Body of pancreas (tissue), 4 donors: ENCODE results near the gene HES6.

Experiments
- POLR2A ChIP-seq, 3 donors: fragments of 450-650 bp; IDR thresholded peaks; one replicate each; pipeline ENCODE4 v1.6.1; 2016; ENCODE audit warnings: antibody characterized with exemption in 3 of 3, mild to moderate bottlenecking in 2 of 3
- TF ChIP-seq, protein P1 (sequence below), 7 experiments: fragments of 450-650 bp in 4 of 7; fragments of 200-600 bp in 3 of 7; sonication (generic) in 3 of 7; IDR thresholded peaks; one replicate each; pipeline ENCODE4 v1.5.1; 2016 to 2019; ENCODE audit warnings: antibody characterized with exemption in 7 of 7

DNA sequence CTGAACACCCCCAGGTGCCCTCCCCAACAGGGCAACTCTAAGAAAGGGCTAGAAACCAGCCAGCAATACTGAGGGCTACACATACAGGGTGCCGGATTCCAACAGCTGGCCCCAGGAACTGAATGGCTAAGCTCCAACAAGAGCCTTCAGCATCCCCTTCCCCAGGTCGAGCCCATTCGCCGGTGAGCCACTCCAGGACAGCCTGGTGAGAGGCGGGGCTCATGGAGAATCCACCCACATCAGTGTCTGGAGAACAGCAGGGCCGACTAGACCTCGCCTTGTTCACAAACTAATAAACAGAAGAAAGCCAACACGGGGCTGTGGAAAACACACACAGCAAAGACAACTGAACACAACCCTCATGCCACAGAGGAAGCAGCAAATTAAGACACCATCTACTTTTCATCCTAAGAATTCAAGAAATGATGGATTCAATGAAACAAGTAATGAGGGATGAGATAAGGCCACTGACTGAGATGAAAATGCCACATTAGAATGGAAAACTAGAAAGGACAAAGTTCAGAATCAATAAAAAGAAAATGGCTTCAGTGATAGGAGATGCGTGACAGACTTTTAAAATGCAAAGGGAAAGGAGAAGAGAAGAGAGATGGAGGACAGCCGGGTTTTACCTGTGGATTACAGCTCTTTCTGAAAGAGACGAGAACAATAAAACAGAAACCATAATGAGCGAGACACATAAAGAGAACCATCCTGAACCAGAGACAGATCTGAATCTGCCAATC lies 40.4 kb upstream of the HES6 start:
- TF ChIP-seq, protein P1, sequence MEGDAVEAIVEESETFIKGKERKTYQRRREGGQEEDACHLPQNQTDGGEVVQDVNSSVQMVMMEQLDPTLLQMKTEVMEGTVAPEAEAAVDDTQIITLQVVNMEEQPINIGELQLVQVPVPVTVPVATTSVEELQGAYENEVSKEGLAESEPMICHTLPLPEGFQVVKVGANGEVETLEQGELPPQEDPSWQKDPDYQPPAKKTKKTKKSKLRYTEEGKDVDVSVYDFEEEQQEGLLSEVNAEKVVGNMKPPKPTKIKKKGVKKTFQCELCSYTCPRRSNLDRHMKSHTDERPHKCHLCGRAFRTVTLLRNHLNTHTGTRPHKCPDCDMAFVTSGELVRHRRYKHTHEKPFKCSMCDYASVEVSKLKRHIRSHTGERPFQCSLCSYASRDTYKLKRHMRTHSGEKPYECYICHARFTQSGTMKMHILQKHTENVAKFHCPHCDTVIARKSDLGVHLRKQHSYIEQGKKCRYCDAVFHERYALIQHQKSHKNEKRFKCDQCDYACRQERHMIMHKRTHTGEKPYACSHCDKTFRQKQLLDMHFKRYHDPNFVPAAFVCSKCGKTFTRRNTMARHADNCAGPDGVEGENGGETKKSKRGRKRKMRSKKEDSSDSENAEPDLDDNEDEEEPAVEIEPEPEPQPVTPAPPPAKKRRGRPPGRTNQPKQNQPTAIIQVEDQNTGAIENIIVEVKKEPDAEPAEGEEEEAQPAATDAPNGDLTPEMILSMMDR (IDR thresholded peaks at IDR 0.05), result no peak
- TF ChIP-seq POLR2A (IDR thresholded peaks at IDR 0.05), result no peak
